Panc1 (cell line): ENCODE data around the gene CDH13. TPM values are rescaled to one million over a fixed set of nuclear protein-coding genes. Genes with fewer than 3 reads are reported as not detected.

ENCODE experiments used
- ATAC-seq: fragments of 200-7000 bp; cut with Tn5 transposase; 2 replicates; pipeline ENCODE4 v1.9.1; 2020; ENCODE audit warnings: mild to moderate bottlenecking, moderate library complexity
- BruUV-seq: library from RNA; stranded (reverse); fragments of 400-500 nt; replicated peaks from 2 replicates; lab custom pipeline; 2021; lab: Mats Ljungman, UMichigan
- CTCF ChIA-PET: fragments of 300-600 bp; sonication (Branson Sonifier 250); formaldehyde crosslinking; loops from one replicate; lab custom pipeline; 2022; ENCODE audit warnings: antibody characterized with exemption; lab: Charles Lee
- POLR2A ChIA-PET: fragments of 300-600 bp; sonication (Branson Sonifier 250); formaldehyde crosslinking; loops from one replicate; lab custom pipeline; 2022; ENCODE audit warnings: antibody characterized with exemption; lab: Charles Lee
- DNase-seq: peaks from one replicate; pipeline ENCODE4 v3.0.0-alpha.2; 2010; ENCODE audit warnings: low read depth, low spot score
- H3K27ac ChIP-seq: 2 replicates; pipeline ENCODE4 v1.5.1; 2011; ENCODE audit warnings: mild to moderate bottlenecking, low read length, inconsistent platforms
- H3K27me3 ChIP-seq: fragments of 200-500 bp; sonication (Bioruptor generic); 2 replicates; pipeline ENCODE4 v1.6.0; 2014; ENCODE audit warnings: low read length, inconsistent platforms; ENCODE audit not compliant: control insufficient read depth, insufficient read depth
- H3K36me3 ChIP-seq: fragments of 200-500 bp; sonication (Bioruptor generic); 2 replicates; pipeline ENCODE4 v1.5.1; 2014; ENCODE audit warnings: inconsistent platforms, mild to moderate bottlenecking, low read length, moderate library complexity; ENCODE audit not compliant: control insufficient read depth, insufficient read depth
- H3K4me1 ChIP-seq: 2 replicates; pipeline ENCODE4 v1.5.1; 2011; ENCODE audit warnings: inconsistent platforms, mild to moderate bottlenecking, low read length, moderate library complexity; ENCODE audit not compliant: control insufficient read depth, insufficient read depth
- H3K4me3 ChIP-seq, 2 experiments: 2 replicates each; pipeline ENCODE4 v1.5.1; 2011 to 2012; ENCODE audit warnings: low read depth in 2 of 2, low read length in 2 of 2, mild to moderate bottlenecking in 2 of 2, inconsistent platforms in 1 of 2, moderate library complexity in 1 of 2
- H3K9me3 ChIP-seq: fragments of 200-500 bp; sonication (Bioruptor generic); 2 replicates; pipeline ENCODE4 v1.5.1; 2014; ENCODE audit warnings: low read depth, mild to moderate bottlenecking, inconsistent platforms, low read length, moderate library complexity; ENCODE audit not compliant: control insufficient read depth, insufficient read depth
- POLR2AphosphoS5 ChIP-seq: IDR thresholded peaks from 2 replicates; pipeline ENCODE4 v1.6.1; 2012; ENCODE audit warnings: mild to moderate bottlenecking, low read depth, low read length, moderate library complexity
- SIN3A ChIP-seq: IDR thresholded peaks from 2 replicates; pipeline ENCODE4 v1.6.1; 2012; ENCODE audit warnings: low read depth, mild to moderate bottlenecking, low read length, moderate library complexity, borderline replicate concordance; ENCODE audit not compliant: insufficient read depth
- TCF7L2 ChIP-seq: IDR thresholded peaks from 2 replicates; pipeline ENCODE4 v1.6.1; 2011; ENCODE audit warnings: mild to moderate bottlenecking, low read depth, low read length, inconsistent platforms
- in situ Hi-C: cut with HindIII; loops from 2 replicates; pipeline ENCODE4 v1.10.0; 2016; ENCODE audit warnings: low sequenced_read_pairs, low pct_unique_long_range_greater_than_20kb
- intact Hi-C: fragments of 100-400 bp; cut with micrococcal nuclease; formaldehyde crosslinking; loops from one replicate; pipeline ENCODE4 v1.10.0; 2022; ENCODE audit not compliant: unreplicated experiment
- total RNA-seq: library from RNA; stranded (reverse); gene quantifications from one replicate; pipeline ENCODE4 v1.2.1, GENCODE V29; 2021; ENCODE audit not compliant: unreplicated experiment
- TF ChIP-seq, protein P1 (sequence below): fragments of 450-650 bp; IDR thresholded peaks from 2 replicates; pipeline ENCODE4 v1.5.1; 2017; ENCODE audit warnings: mild to moderate bottlenecking
- TF ChIP-seq, protein P2 (sequence below), 2 experiments: IDR thresholded peaks; 2 replicates each; pipeline ENCODE4 v1.6.1; 2011 to 2012; ENCODE audit warnings: low read depth in 2 of 2, control low read depth in 1 of 2, low read length in 1 of 2, mild to moderate bottlenecking in 1 of 2, moderate library complexity in 1 of 2; ENCODE audit not compliant: insufficient read depth in 1 of 2

CDH13 gene
- total RNA-seq, 1 experiment from 2014 or later, result not detected

- no peaks in the 10 kb centered on the region for H3K9me3 ChIP-seq
- intact Hi-C loops, result no loop called here
- TF ChIP-seq, protein P1, sequence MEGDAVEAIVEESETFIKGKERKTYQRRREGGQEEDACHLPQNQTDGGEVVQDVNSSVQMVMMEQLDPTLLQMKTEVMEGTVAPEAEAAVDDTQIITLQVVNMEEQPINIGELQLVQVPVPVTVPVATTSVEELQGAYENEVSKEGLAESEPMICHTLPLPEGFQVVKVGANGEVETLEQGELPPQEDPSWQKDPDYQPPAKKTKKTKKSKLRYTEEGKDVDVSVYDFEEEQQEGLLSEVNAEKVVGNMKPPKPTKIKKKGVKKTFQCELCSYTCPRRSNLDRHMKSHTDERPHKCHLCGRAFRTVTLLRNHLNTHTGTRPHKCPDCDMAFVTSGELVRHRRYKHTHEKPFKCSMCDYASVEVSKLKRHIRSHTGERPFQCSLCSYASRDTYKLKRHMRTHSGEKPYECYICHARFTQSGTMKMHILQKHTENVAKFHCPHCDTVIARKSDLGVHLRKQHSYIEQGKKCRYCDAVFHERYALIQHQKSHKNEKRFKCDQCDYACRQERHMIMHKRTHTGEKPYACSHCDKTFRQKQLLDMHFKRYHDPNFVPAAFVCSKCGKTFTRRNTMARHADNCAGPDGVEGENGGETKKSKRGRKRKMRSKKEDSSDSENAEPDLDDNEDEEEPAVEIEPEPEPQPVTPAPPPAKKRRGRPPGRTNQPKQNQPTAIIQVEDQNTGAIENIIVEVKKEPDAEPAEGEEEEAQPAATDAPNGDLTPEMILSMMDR, result peak; percentile 49
- no peak for TF ChIP-seq POLR2AphosphoS5
- CTCF ChIA-PET, result no interaction called here
- DNase-seq (no peak), ATAC-seq (no peak)
- no peak overlapping the region for H3K27ac ChIP-seq
- no peaks in the 10 kb centered on the region; the same call in 1 of the 2 replicates for H3K27me3 ChIP-seq
- POLR2A ChIA-PET, result no interaction called here
- H3K36me3 ChIP-seq, result no peaks in the 10 kb centered on the region
- in situ Hi-C loops, result no loop called here
- no TSS peak for BruUV-seq
- no peak overlapping the region for H3K4me3 ChIP-seq
- no peaks in the 10 kb centered on the region for H3K4me1 ChIP-seq
Observed at GRCh38 chr16:83113317-83113716, 486.5 kb downstream of the CDH13 start.

GRCh38 chr16:83113811-83114210 lies 487.0 kb downstream of the CDH13 start:
- CTCF ChIA-PET, result no interaction called here
- Histone ChIP-seq H3K27ac (no peak overlapping the region), H3K4me1 (no peaks in the 10 kb centered on the region), H3K9me3 (no peaks in the 10 kb centered on the region), H3K4me3 (no peak overlapping the region), H3K27me3 (no peaks in the 10 kb centered on the region; the same call in 1 of the 2 replicates), H3K36me3 (no peaks in the 10 kb centered on the region)
- DNase-seq, result no peak
- TF ChIP-seq POLR2AphosphoS5 (no peak), SIN3A (no peak), TCF7L2 (no peak)
- TF ChIP-seq, protein P1, result no peak
- TF ChIP-seq, protein P2, sequence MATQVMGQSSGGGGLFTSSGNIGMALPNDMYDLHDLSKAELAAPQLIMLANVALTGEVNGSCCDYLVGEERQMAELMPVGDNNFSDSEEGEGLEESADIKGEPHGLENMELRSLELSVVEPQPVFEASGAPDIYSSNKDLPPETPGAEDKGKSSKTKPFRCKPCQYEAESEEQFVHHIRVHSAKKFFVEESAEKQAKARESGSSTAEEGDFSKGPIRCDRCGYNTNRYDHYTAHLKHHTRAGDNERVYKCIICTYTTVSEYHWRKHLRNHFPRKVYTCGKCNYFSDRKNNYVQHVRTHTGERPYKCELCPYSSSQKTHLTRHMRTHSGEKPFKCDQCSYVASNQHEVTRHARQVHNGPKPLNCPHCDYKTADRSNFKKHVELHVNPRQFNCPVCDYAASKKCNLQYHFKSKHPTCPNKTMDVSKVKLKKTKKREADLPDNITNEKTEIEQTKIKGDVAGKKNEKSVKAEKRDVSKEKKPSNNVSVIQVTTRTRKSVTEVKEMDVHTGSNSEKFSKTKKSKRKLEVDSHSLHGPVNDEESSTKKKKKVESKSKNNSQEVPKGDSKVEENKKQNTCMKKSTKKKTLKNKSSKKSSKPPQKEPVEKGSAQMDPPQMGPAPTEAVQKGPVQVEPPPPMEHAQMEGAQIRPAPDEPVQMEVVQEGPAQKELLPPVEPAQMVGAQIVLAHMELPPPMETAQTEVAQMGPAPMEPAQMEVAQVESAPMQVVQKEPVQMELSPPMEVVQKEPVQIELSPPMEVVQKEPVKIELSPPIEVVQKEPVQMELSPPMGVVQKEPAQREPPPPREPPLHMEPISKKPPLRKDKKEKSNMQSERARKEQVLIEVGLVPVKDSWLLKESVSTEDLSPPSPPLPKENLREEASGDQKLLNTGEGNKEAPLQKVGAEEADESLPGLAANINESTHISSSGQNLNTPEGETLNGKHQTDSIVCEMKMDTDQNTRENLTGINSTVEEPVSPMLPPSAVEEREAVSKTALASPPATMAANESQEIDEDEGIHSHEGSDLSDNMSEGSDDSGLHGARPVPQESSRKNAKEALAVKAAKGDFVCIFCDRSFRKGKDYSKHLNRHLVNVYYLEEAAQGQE (IDR thresholded peaks at IDR 0.05; ENCODE audit: insufficient read depth in 1 of 2, low read depth in 2 of 2, low read length in 1 of 2), result no peak
- no TSS peak for BruUV-seq
- no peak for ATAC-seq
- in situ Hi-C loops, result no loop called here
- POLR2A ChIA-PET, result no interaction called here
- intact Hi-C loops, result no loop called here
